CD4-positive, CD25-positive, alpha-beta regulatory T cell (primary cell): Measurements from ENCODE around the gene RNMT. TPM values are rescaled to one million over a fixed set of nuclear protein-coding genes. Genes with fewer than 3 reads are reported as not detected.

Experiments used
- ATAC-seq, 2 donors: fragments of 150-1000 bp; cut with Tn5 transposase; one replicate each; pipeline ENCODE4 v1.10.0; 2021; ENCODE audit warnings: low read depth in 2 of 2, moderate number of reproducible peaks in 2 of 2, moderate library complexity in 1 of 2
- DNase-seq, 3 donors: peaks; one replicate each; pipeline versions ENCODE4 v3.0.0 to v3.0.0-alpha.2; 2012 to 2022; ENCODE audit warnings: mixed read lengths in 1 of 3
- H3K27ac ChIP-seq: one replicate; pipeline ENCODE4 v1.7.0; 2013; ENCODE audit warnings: mild to moderate bottlenecking, low read length; ENCODE audit not compliant: insufficient read depth, poor library complexity, severe bottlenecking
- H3K27me3 ChIP-seq: one replicate; pipeline ENCODE4 v1.7.0; 2013; ENCODE audit warnings: low read length; ENCODE audit not compliant: control insufficient read depth, insufficient read depth
- H3K36me3 ChIP-seq: one replicate; pipeline ENCODE4 v1.7.0; 2013; ENCODE audit warnings: mild to moderate bottlenecking, low read length, moderate library complexity; ENCODE audit not compliant: control insufficient read depth, insufficient read depth
- H3K4me1 ChIP-seq: 2 replicates; pipeline ENCODE4 v1.7.0; 2013; ENCODE audit warnings: mild to moderate bottlenecking, low read length; ENCODE audit not compliant: insufficient read depth, control insufficient read depth, poor library complexity, severe bottlenecking
- H3K4me3 ChIP-seq: one replicate; pipeline ENCODE4 v1.7.0; 2013; ENCODE audit warnings: low read depth, mild to moderate bottlenecking, low read length, moderate library complexity
- H3K9me3 ChIP-seq, 2 experiments: 1 replicate in 1 of 2; 2 replicates in 1 of 2; pipeline ENCODE4 v1.7.0; 2013; ENCODE audit warnings: low read length in 2 of 2, mild to moderate bottlenecking in 1 of 2, moderate library complexity in 1 of 2; ENCODE audit not compliant: control insufficient read depth in 2 of 2
- H3K27ac Mint-ChIP-seq, 3 donors: one replicate each; pipeline ENCODE4 v1.8.0; 2020 to 2022; ENCODE audit warnings: mild to moderate bottlenecking in 3 of 3, mixed read lengths in 3 of 3, moderate library complexity in 2 of 3
- H3K27me3 Mint-ChIP-seq: one replicate; pipeline ENCODE4 v1.8.0; 2022; ENCODE audit warnings: mild to moderate bottlenecking, mixed read lengths
- H3K36me3 Mint-ChIP-seq: one replicate; pipeline ENCODE4 v1.8.0; 2020; ENCODE audit warnings: mixed read lengths
- H3K4me1 Mint-ChIP-seq, 4 donors: one replicate each; pipeline ENCODE4 v1.8.0; 2020 to 2022; ENCODE audit warnings: mixed read lengths in 4 of 4, mild to moderate bottlenecking in 1 of 4
- H3K4me3 Mint-ChIP-seq, 4 donors: one replicate each; pipeline ENCODE4 v1.8.0; 2020 to 2022; ENCODE audit warnings: mild to moderate bottlenecking in 4 of 4, mixed read lengths in 4 of 4, moderate library complexity in 3 of 4
- H3K9me3 Mint-ChIP-seq, 7 donors: one replicate each; pipeline ENCODE4 v1.8.0; 2020 to 2022; ENCODE audit warnings: mixed read lengths in 7 of 7, mild to moderate bottlenecking in 3 of 7, moderate library complexity in 2 of 7
- polyA plus RNA-seq, 4 donors: library from polyadenylated mRNA; unstranded; fragments of 300-500 nt; fragmentation: Illumina TruSeq; gene quantifications; one replicate each; pipeline ENCODE4 v1.2.3, GENCODE V29; 2021
- total RNA-seq: library from RNA; stranded (reverse); gene quantifications from one replicate; pipeline ENCODE4 v1.2.3, GENCODE V29; 2022

The RNMT gene
- total and polyA plus RNA-seq, 5 donors from 2014 or later = 52.8 to 122 (median 73.2) TPM

DNA sequence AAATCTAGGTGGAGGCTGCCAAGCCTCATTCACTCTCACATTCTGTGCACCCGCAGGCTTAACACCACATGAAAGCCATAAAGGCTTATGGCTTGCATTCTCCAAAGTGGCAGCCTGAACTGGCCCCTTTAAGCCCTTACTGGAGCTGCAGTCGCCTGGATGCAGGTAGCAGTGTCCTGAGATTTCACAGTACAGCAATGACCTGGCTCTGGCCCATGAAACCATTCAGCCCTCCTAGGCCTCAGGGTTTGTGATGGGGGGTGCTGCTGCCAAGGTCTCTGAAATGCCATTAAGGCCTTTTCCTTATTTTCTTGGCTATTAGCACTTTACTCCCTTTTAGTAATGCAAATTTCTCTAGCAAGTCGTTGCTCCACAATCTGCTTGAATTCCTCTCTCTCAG is 48.6 kb downstream of the RNMT start:
- Histone ChIP-seq H3K36me3 (no peaks in the 10 kb centered on the region), H3K4me3 (no peak overlapping the region), H3K9me3 (no peaks in the 10 kb centered on the region), H3K27ac (no peak overlapping the region), H3K27me3 (peaks cover under 1% of the 10 kb centered on the region), H3K4me1 (no peaks in the 10 kb centered on the region)
- Mint-ChIP-seq H3K9me3 (peaks cover 4 to 17% (median 8%) of the 10 kb centered on the region in 7 donors), H3K27ac (no peak overlapping the region), H3K4me1 (no peaks in the 10 kb centered on the region), H3K4me3 (no peak overlapping the region), H3K36me3 (no peaks in the 10 kb centered on the region), H3K27me3 (peaks cover 17% of the 10 kb centered on the region)
- no peak for ATAC-seq
- no peak for DNase-seq

DNA sequence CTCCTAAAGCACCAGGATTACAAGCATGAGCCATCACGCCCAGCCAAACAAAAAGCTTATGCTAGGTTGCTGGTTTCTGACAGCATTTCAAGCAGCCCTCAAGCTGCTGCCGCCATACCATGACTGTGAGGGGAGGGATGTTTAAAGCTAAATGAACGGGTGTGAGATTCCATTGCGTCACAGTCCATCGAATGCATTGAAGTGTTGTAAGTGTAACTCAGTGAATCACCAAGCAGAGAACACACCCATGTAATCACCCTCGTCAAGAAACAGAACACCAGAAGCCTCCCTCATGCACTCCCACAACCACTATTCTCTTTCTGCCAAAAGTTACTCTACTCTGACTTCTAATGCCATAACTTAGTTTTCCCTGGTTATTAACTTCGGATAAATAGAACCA is 64.7 kb downstream of the RNMT start:
- Histone ChIP-seq H3K36me3 (no peaks in the 10 kb centered on the region), H3K27me3 (peaks cover 2% of the 10 kb centered on the region), H3K4me3 (no peak overlapping the region), H3K27ac (no peak overlapping the region), H3K4me1 (no peaks in the 10 kb centered on the region), H3K9me3 (peaks cover 6 to 8% of the 10 kb centered on the region in 2 experiments)
- DNase-seq = no peak
- H3K9me3 Mint-ChIP-seq = peaks cover 0 to 7% (median 4%) of the 10 kb centered on the region in 7 donors
- no peaks in the 10 kb centered on the region for H3K4me1 Mint-ChIP-seq
- H3K27me3 Mint-ChIP-seq = peaks cover 45% of the 10 kb centered on the region
- no peaks in the 10 kb centered on the region for H3K36me3 Mint-ChIP-seq
- no peak overlapping the region for H3K27ac Mint-ChIP-seq
- ATAC-seq = no peak
- no peak overlapping the region for H3K4me3 Mint-ChIP-seq

DNA sequence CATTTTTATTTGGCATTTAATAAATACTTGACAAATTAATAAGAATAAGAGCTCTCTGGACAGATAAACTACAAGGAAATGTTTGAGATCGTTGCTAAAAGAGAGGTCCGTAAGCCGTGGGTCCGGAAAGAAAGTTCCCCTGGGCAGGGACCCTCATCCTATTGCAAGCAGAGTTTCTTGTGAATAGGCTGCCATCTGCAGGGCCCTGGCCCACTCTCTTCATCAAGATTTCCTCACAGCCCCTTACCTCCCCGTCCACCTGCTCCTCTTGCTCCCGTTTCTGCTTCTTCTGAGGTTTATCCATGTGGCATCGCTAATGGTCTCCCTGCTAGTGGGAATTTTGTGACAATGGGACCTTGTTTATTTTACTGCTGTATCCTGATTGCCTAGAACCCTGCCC is 67.3 kb downstream of the RNMT start:
- no peak overlapping the region for H3K4me3 Mint-ChIP-seq
- peaks cover 0 to 3% (median 0%) of the 10 kb centered on the region in 7 donors for H3K9me3 Mint-ChIP-seq
- no peaks in the 10 kb centered on the region for H3K4me1 Mint-ChIP-seq
- H3K36me3 ChIP-seq = no peaks in the 10 kb centered on the region
- ATAC-seq = no peak
- peaks cover 52% of the 10 kb centered on the region for H3K27me3 Mint-ChIP-seq
- H3K9me3 ChIP-seq = no peaks in the 10 kb centered on the region
- DNase-seq = no peak
- H3K27ac ChIP-seq = no peak overlapping the region
- H3K4me1 ChIP-seq = no peaks in the 10 kb centered on the region
- H3K36me3 Mint-ChIP-seq = no peaks in the 10 kb centered on the region
- peaks cover 4% of the 10 kb centered on the region for H3K27me3 ChIP-seq
- H3K4me3 ChIP-seq = no peak overlapping the region
- no peak overlapping the region for H3K27ac Mint-ChIP-seq

DNA sequence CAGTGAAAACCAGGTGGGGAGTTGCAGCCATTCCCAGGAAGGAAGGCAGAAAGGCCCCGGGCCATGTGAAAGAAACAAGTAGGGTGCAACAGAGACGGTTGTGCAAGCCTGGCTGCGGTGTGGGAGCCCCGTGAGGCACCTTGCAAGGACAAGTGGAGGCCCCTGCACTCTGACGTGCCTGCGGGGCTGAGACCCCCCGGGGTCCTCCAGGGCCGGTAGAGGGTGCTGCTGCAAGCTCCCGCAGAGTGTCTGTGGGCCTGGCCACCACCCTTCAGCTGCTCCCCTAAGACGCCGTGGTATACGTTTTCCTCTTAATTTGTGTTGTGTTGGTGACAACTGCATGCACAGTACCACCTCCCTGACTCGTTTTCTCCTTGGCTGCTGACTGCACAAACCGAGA is 70.0 kb downstream of the RNMT start:
- Histone ChIP-seq H3K4me1 (peaks cover 5% of the 10 kb centered on the region), H3K9me3 (no peaks in the 10 kb centered on the region), H3K27ac (no peak overlapping the region), H3K4me3 (no peak overlapping the region), H3K27me3 (peaks cover 23% of the 10 kb centered on the region), H3K36me3 (no peaks in the 10 kb centered on the region)
- H3K4me1 Mint-ChIP-seq = peaks cover 0 to 7% (median 2%) of the 10 kb centered on the region in 4 donors
- DNase-seq (no peak), ATAC-seq (no peak)
- H3K36me3 Mint-ChIP-seq = no peaks in the 10 kb centered on the region
- peaks cover 56% of the 10 kb centered on the region for H3K27me3 Mint-ChIP-seq
- H3K27ac Mint-ChIP-seq = no peak overlapping the region
- no peak overlapping the region for H3K4me3 Mint-ChIP-seq
- H3K9me3 Mint-ChIP-seq = peaks cover 0 to 3% (median 0%) of the 10 kb centered on the region in 7 donors

DNA sequence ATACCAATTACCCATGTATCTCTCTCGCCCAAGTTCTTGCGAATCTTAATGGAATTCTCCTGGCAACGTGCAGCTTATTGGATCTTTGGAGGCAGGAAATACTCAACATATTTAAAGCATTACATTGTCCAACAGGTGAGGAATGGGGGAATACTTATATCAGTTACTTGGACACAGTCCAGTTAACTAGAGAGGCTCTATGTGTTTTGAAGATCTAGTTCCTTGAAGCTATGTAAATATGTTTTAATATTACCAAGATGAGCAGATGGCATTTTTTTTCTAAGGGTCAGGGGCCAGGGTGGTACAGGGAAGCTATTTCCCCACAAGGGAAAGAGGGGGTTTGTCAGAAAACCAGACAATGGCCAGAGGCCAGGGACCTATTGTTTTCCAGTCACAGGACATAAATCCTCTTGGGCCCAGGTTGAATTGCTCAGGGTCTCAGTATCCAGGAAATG is 70.7 kb downstream of the RNMT start:
- Histone ChIP-seq H3K9me3 (no peaks in the 10 kb centered on the region), H3K27me3 (peaks cover 25% of the 10 kb centered on the region), H3K36me3 (no peaks in the 10 kb centered on the region), H3K4me3 (no peak overlapping the region), H3K4me1 (peaks cover 5% of the 10 kb centered on the region), H3K27ac (no peak overlapping the region)
- Mint-ChIP-seq H3K27ac (peak overlapping the region in 1 of 3 donors; percentile 64), H3K4me3 (no peak overlapping the region), H3K27me3 (peaks cover 60% of the 10 kb centered on the region), H3K36me3 (no peaks in the 10 kb centered on the region), H3K4me1 (peaks cover 0 to 7% (median 2%) of the 10 kb centered on the region in 4 donors), H3K9me3 (peaks cover 0 to 3% (median 0%) of the 10 kb centered on the region in 7 donors)
- ATAC-seq (no peak), DNase-seq (no peak)

DNA sequence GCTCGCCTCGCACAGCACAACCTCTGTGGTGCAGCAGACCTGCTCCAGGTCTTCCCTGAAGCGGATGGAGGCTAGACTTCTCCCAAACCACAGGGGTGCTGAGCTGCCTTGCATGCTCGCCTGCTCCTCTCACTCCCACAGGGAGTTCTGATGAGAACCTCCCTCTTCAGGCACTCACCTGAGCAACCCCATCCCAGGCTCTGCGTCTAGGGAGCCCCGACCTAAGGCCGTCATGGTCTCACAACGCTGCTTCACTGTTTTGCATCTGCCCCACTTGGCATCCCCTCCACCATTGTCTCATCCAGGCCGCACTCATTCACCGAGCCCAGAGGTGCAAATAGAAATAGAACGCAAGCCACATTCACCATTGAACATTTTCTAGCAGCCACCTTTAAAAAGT is 72.9 kb downstream of the RNMT start:
- Mint-ChIP-seq H3K27ac (no peak overlapping the region), H3K9me3 (peaks cover 0 to 5% (median 0%) of the 10 kb centered on the region in 7 donors), H3K27me3 (peaks cover 62% of the 10 kb centered on the region), H3K4me1 (peaks cover 0 to 7% (median 2%) of the 10 kb centered on the region in 4 donors), H3K36me3 (no peaks in the 10 kb centered on the region), H3K4me3 (no peak overlapping the region)
- Histone ChIP-seq H3K27ac (no peak overlapping the region), H3K4me1 (peaks cover 5% of the 10 kb centered on the region), H3K27me3 (peaks cover 35% of the 10 kb centered on the region), H3K36me3 (no peaks in the 10 kb centered on the region), H3K9me3 (no peaks in the 10 kb centered on the region), H3K4me3 (no peak overlapping the region)
- no peak for ATAC-seq
- DNase-seq = no peak

DNA sequence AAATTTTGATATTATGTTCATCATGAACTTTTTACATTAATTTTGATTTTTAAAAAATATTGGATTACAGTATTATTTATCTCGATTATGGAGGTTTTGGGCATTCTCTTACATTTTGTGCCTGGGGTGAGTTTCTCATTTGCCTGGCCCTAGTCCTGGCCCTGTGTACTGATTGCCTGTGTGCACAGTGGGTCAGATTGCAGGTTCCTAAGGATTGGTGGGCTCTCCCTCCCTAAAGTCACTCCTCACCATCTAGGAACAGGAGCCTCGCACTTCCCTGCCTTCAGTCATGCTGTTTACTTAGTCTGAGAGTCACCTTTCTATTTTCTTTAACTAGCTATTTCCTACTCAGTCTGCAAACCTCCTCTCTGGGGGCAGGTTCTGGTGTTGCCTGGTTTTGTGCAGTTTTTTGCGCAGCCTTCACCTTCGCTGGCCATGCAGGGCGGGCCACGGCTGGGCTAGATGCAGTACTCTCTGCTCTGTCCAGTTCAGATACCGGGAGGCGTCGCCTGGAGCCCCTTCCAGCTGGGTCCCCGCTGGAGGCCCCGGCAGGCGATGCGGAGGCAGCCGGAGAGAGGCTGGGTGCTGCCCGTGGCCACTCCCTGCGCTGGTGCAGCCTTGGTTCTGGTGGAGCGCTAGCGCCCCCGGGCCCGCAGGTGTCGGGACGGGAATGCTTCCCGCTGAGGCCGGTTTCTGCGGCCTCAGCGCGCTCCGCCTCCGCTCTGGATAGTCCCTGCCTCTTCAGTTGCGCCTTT is 74.2 kb downstream of the RNMT start:
- Histone ChIP-seq H3K4me3 (no peak overlapping the region), H3K36me3 (no peaks in the 10 kb centered on the region), H3K9me3 (no peaks in the 10 kb centered on the region), H3K4me1 (peaks cover 5% of the 10 kb centered on the region), H3K27me3 (peaks cover 35% of the 10 kb centered on the region), H3K27ac (no peak overlapping the region)
- peak overlapping the region in 2 of 4 donors; percentile 60 to 82 for H3K4me3 Mint-ChIP-seq
- H3K9me3 Mint-ChIP-seq = peaks cover 0 to 8% (median 0%) of the 10 kb centered on the region in 7 donors
- peaks cover 0 to 7% (median 2%) of the 10 kb centered on the region in 4 donors for H3K4me1 Mint-ChIP-seq
- DNase-seq (peak in 2 of 3 donors; percentile 13 to 68), ATAC-seq (peak; percentile 58 to 62)
- H3K36me3 Mint-ChIP-seq = no peaks in the 10 kb centered on the region
- no peak overlapping the region for H3K27ac Mint-ChIP-seq
- H3K27me3 Mint-ChIP-seq = peaks cover 65% of the 10 kb centered on the region

DNA sequence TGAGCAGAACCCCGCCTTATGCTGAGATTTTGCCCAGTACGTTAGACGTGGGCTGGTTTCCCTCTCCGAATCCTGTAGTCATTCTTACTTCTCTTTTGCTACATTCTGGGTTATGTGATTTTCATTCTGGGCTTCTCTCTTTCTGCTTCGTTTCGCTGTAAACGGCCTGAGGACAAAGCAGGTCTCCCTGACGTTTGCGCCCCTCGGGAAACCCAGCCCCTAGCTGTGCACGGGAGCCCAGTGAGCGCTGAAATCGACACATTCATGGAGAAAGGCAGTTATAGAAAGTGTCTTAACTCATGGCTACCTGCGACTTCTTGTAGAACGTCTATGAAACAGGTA is 74.8 kb downstream of the RNMT start:
- DNase-seq = no peak
- Mint-ChIP-seq H3K27me3 (peaks cover 63% of the 10 kb centered on the region), H3K4me3 (peak overlapping the region in 2 of 4 donors; percentile 60 to 82), H3K36me3 (no peaks in the 10 kb centered on the region), H3K27ac (no peak overlapping the region), H3K9me3 (peaks cover 0 to 8% (median 0%) of the 10 kb centered on the region in 7 donors), H3K4me1 (peaks cover 0 to 7% (median 2%) of the 10 kb centered on the region in 4 donors)
- H3K27me3 ChIP-seq = peaks cover 37% of the 10 kb centered on the region
- no peaks in the 10 kb centered on the region for H3K36me3 ChIP-seq
- no peak overlapping the region for H3K4me3 ChIP-seq
- ATAC-seq = no peak
- H3K9me3 ChIP-seq = no peaks in the 10 kb centered on the region
- H3K4me1 ChIP-seq = peaks cover 5% of the 10 kb centered on the region
- no peak overlapping the region for H3K27ac ChIP-seq
